ENCODE measurements around the gene FHIT.
"Not testable (repeated sequence)": the region's sequence is repeated elsewhere in the genome, so short reads cannot be mapped to it uniquely, and the experiment has no call there.

The FHIT gene

DNA sequence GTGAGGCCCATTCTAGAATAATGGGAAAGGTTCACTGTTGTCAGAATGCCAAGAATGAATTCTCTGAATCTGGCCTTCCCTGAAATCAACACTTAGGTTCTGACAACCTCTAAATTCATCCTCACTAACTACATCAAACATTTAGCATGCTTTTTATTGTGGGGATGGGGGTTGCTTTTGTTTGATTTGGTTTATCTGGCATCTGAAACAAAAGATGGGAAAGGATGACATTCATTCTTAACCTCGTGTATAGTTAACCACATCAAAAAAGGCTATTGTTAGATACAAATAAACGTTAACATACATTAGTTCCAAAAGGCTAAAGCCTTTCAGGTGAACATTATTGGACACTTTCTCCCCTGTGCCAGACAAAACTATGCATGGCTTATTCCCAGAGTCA lies 357.3 kb downstream of the FHIT start:
- Histone ChIP-seq H2AFZ (ENCODE audit: low read depth, low read length, severe bottlenecking) (no peak overlapping the region), H3F3A (ENCODE audit: insufficient read depth) (no peaks in the 10 kb centered on the region)
- TF ChIP-seq CTCF (IDR thresholded peaks at IDR 0.05; ENCODE audit: insufficient read depth, low read length, poor library complexity, severe bottlenecking) (no peak), EZH2phosphoT487 (conservative IDR thresholded peaks at IDR 0.05; ENCODE audit: low read length) (no peak)

DNA sequence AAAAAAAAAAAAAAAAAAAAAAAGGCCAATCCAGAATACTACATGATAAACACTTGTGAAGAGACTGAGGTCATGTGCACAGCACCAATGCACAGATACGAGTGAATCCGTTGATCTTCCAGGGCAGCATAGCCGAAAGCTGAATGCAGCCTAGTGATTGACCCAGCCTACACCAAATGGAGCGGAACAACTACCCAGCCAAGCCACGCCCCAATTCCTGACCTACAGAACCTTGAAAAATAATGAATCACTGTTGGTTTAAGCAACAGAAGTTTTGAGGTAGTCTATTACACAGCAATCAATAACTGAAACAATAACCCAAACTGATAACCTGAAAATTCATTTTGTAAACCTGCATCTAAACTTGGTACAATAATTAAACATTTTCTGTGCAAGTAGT lies 361.0 kb downstream of the FHIT start:
- Histone ChIP-seq H3F3A (ENCODE audit: insufficient read depth) (no peaks in the 10 kb centered on the region), H3K27ac (ENCODE audit: low read depth, low read length) (no peak overlapping the region), H3K9me2 (replicated peaks; ENCODE audit: insufficient read depth, low read length) (no peaks in the 10 kb centered on the region), H3K4me2 (ENCODE audit: low read depth, low read length, poor library complexity, severe bottlenecking) (no peak overlapping the region), H3K79me2 (ENCODE audit: insufficient read depth, low read length) (no peaks in the 10 kb centered on the region), H2AFZ (ENCODE audit: low read depth, low read length, severe bottlenecking) (no peak overlapping the region), H3K9ac (ENCODE audit: low read length) (no peak overlapping the region), H3K9me3 (ENCODE audit: insufficient read depth, low read length) (no peaks in the 10 kb centered on the region), H3K4me3 (ENCODE audit: insufficient read depth, low read length, poor library complexity, severe bottlenecking) (no peak overlapping the region), H3K36me3 (ENCODE audit: low read length) (no peaks in the 10 kb centered on the region), H3K27me3 (ENCODE audit: low read length) (no peaks in the 10 kb centered on the region), H4K20me1 (ENCODE audit: low read depth, low read length) (no peaks in the 10 kb centered on the region)
- no peak for TF ChIP-seq CTCF (IDR thresholded peaks at IDR 0.05; ENCODE audit: insufficient read depth, low read length, poor library complexity, severe bottlenecking)
- no peak for TF ChIP-seq EZH2phosphoT487 (conservative IDR thresholded peaks at IDR 0.05; ENCODE audit: low read length)

More for the DNA sequence above, 357.3 kb downstream of the FHIT start:
- no peaks in the 10 kb centered on the region for H3K36me3 ChIP-seq (ENCODE audit: low read length)
- no peak overlapping the region for H3K9ac ChIP-seq (ENCODE audit: low read length)
- no peak overlapping the region for H3K4me2 ChIP-seq (ENCODE audit: low read depth, low read length, poor library complexity, severe bottlenecking)
- H3K4me3 ChIP-seq (ENCODE audit: insufficient read depth, low read length, poor library complexity, severe bottlenecking): no peak overlapping the region
- H3K79me2 ChIP-seq (ENCODE audit: insufficient read depth, low read length): no peaks in the 10 kb centered on the region
- no peaks in the 10 kb centered on the region for H4K20me1 ChIP-seq (ENCODE audit: low read depth, low read length)
- no peaks in the 10 kb centered on the region for H3K9me3 ChIP-seq (ENCODE audit: insufficient read depth, low read length)
- no peak overlapping the region for H3K27ac ChIP-seq (ENCODE audit: low read depth, low read length)
- no peaks in the 10 kb centered on the region for H3K9me2 ChIP-seq (replicated peaks; ENCODE audit: insufficient read depth, low read length)
- H3K27me3 ChIP-seq (ENCODE audit: low read length): no peaks in the 10 kb centered on the region

DNA sequence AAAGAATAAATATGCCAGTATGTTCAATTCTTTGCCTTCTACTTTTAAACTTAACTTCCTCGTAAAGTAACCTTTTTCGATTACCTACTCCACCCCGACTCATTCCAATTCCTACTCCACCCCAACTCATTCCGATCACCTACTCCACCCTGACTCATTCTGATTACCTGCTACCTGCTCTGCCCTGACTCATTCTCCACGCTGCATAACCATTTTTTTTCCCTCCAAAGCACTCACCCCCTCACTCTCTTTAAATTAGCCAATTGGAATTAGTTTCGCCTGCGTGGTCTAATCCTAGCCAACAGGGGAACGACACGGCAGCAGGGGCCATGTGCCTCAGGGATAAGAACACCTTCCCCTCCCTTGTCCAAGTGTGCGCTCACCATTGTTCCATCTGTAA lies 362.3 kb downstream of the FHIT start:
- not testable (repeated sequence) for H3F3A ChIP-seq (ENCODE audit: insufficient read depth); H3K27me3 ChIP-seq (ENCODE audit: low read length); H3K79me2 ChIP-seq (ENCODE audit: insufficient read depth, low read length); H3K9me2 ChIP-seq (replicated peaks; ENCODE audit: insufficient read depth, low read length); H3K9ac ChIP-seq (ENCODE audit: low read length); H4K20me1 ChIP-seq (ENCODE audit: low read depth, low read length); H3K4me3 ChIP-seq (ENCODE audit: insufficient read depth, low read length, poor library complexity, severe bottlenecking); H3K27ac ChIP-seq (ENCODE audit: low read depth, low read length); H3K36me3 ChIP-seq (ENCODE audit: low read length); H2AFZ ChIP-seq (ENCODE audit: low read depth, low read length, severe bottlenecking); H3K4me2 ChIP-seq (ENCODE audit: low read depth, low read length, poor library complexity, severe bottlenecking); H3K9me3 ChIP-seq (ENCODE audit: insufficient read depth, low read length)

GRCh38 chr3:60887574-60887973 lies 363.7 kb downstream of the FHIT start:
- Histone ChIP-seq H3K36me3 (ENCODE audit: low read length) (no peaks in the 10 kb centered on the region), H3F3A (ENCODE audit: insufficient read depth) (no peaks in the 10 kb centered on the region), H3K27me3 (ENCODE audit: low read length) (no peaks in the 10 kb centered on the region), H3K79me2 (ENCODE audit: insufficient read depth, low read length) (no peaks in the 10 kb centered on the region), H3K9me3 (ENCODE audit: insufficient read depth, low read length) (0 out of 2 replicates have a peak, but pooled peaks cover 2% of the 10 kb centered on the region), H3K4me2 (ENCODE audit: low read depth, low read length, poor library complexity, severe bottlenecking) (no peak overlapping the region), H3K9me2 (replicated peaks; ENCODE audit: insufficient read depth, low read length) (no peaks in the 10 kb centered on the region), H4K20me1 (ENCODE audit: low read depth, low read length) (no peaks in the 10 kb centered on the region), H2AFZ (ENCODE audit: low read depth, low read length, severe bottlenecking) (no peak overlapping the region), H3K9ac (ENCODE audit: low read length) (no peak overlapping the region), H3K4me3 (ENCODE audit: insufficient read depth, low read length, poor library complexity, severe bottlenecking) (no peak overlapping the region), H3K27ac (ENCODE audit: low read depth, low read length) (no peak overlapping the region)
- no peak for TF ChIP-seq EZH2phosphoT487 (conservative IDR thresholded peaks at IDR 0.05; ENCODE audit: low read length)
- TF ChIP-seq CTCF (IDR thresholded peaks at IDR 0.05; ENCODE audit: insufficient read depth, low read length, poor library complexity, severe bottlenecking): no peak
